SH-SY5Y (cell line): ENCODE measurements around the gene GRIP1.

Experiments
- GATA2 ChIP-seq: IDR thresholded peaks from 2 replicates; pipeline ENCODE4 v1.6.1; 2011; ENCODE audit warnings: mild to moderate bottlenecking, low read depth, low read length
- GATA3 ChIP-seq: IDR thresholded peaks from 2 replicates; pipeline ENCODE4 v1.6.1; 2011; ENCODE audit warnings: low read depth, mild to moderate bottlenecking, low read length, moderate library complexity

DNA sequence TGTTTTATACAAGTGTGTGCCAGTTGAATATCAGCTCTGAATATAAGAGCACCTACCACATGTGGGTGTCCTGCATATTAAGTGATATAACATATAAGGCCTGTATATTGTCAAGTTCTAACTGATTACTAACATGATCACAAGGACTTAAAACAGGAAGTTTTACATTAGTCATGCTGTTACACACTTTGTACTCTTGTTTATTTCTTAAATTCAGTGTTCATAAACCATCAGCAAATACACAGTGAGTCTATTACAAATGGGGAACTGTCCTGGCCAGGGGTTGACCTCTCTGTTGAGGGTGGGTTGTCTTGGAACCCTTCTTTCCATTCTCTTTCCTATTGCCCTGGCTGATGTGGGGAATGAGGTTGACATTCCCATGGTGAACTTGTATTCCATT is 357.4 kb downstream of the GRIP1 start:
- TF ChIP-seq GATA2 (no peak), GATA3 (no peak)
